Measurements from ENCODE around the gene POLR1G.
"Not testable (repeated sequence)": the region's sequence is repeated elsewhere in the genome, so short reads cannot be mapped to it uniquely, and the experiment has no call there.

POLR1G gene

GRCh38 chr19:45400192-45400591 is 6.3 kb upstream of the POLR1G start:
- no peak for DNase-seq

DNA sequence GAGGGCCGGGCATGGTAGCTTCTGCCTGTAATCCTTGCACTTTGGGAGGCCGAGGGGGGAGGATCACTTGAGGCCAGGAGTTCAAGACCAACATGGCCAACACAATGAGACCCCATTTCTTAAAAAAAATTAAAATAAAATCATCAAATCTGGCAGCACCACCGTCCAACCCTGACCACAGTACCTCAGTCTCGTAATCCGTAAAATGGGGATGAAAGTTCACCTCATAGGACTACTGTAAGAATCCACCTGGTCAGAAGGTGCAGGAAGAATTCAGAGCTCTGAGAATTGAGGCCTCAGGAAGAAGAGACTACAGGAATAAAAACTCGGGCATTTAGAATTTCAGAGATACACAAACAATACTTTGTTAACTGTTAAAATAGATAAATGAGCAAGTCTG is 4.6 kb upstream of the POLR1G start:
- no peak for DNase-seq

- no peak for DNase-seq
These were observed 4.0 kb upstream of the POLR1G start for GRCh38 chr19:45402298-45403061.

DNA sequence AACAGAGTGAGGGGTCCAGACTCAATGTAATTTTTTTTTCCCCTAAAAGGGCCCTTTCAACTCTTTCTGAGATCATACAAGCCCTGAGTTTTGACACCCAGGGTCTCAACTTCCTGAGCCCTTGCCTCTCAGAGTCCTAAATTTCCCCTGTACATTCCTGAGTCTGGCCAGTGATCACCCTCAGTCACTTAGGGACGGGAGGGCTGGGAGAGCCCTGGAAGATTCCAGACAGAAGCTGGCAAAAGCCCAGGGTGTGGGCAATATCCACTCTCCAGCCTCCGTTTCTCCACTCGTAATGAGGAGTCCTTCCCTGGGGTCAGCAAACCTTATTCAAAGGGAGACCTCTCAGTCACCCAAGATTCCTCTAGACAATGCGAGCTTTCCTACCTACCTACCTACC is 3.2 kb upstream of the POLR1G start:
- DNase-seq: no peak

- DNase-seq: no peak
These were observed 2.5 kb upstream of the POLR1G start for GRCh38 chr19:45403781-45404556.

DNA sequence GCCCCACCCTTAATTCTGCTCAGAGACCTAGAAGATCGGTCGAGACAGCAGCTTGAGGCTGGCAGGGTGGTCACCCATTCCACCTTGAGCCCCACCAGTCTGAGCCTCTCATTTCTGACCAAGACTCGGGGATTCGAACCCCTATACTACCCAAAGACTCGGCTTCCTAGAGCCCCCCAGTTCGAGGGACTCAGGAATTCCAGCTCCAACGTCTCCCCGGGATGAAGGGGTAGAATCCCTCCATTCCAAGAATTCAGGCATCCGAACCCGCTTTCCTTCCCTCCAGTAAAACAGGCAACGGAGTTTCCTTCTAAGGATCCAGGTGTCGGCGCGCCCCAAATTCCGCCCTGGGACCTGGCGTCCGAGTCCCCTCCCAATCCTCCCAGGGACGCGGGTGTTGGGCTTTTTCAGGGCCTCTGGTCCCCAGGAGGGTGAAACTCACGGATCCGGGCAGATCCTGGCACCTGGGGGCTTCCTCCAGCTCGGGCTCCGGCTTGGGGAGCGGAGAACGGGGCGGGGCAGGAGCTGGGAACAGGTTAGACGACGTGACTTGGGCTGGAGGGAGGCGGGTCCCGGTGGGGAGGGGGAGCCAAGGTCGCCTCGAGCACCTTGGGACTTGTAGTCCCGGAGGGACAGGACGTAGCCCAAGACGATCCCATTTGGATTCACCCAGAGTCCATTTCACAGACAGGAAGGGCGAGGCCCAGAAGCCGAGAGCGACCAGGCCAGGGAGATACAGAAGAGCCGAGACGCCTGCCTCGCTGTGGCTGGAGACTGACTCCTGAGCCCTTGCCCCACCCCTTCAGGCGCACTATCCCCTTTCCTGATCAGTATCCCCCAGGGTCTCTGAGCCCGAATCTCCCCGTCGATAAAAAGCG is 1.6 kb upstream of the POLR1G start, which contains the start of gene PPP1R13L:
Gene PPP1R13L (minus strand): TSS at position 513 of the 878 bp plus-strand sequence. CDS start 6,751 bp downstream, outside the sequence.
- DNase-seq: no peak

GRCh38 chr19:45405435-45406225 is 814 bp upstream of the POLR1G start:
- DNase-seq: peak; percentile 73

DNA sequence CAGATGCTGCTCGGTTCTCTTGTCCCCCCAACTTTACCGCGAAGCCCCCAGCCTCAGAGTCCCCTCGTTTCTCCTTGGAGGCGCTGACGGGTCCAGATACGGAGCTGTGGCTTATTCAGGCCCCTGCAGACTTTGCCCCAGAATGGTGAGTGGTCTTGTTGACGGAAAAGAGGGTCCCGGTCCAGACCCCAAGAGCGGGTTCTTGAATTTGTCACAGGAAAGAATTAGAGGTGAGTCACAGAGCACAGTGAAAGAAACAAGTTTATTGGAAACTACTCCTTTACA is 589 bp downstream of the POLR1G start:
- no peak for DNase-seq

GRCh38 chr19:45407585-45407984 is 1.1 kb downstream of the POLR1G start:
- DNase-seq: not testable (repeated sequence)

DNA sequence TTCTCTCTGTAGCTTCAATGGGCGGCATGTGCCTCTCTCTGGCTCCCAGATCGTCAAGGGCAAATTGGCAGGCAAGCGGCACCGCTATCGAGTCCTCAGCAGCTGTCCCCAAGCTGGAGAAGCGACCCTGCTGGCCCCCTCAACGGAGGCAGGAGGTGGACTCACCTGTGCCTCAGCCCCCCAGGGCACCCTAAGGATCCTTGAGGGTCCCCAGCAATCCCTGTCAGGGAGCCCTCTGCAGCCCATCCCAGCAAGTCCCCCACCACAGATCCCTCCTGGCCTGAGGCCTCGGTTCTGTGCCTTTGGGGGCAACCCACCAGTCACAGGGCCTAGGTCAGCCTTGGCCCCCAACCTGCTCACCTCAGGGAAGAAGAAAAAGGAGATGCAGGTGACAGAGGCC is 1.7 kb downstream of the POLR1G start:
- no peak for DNase-seq

GRCh38 chr19:45408830-45409556 is 2.5 kb downstream of the POLR1G start:
- DNase-seq: no peak

DNA sequence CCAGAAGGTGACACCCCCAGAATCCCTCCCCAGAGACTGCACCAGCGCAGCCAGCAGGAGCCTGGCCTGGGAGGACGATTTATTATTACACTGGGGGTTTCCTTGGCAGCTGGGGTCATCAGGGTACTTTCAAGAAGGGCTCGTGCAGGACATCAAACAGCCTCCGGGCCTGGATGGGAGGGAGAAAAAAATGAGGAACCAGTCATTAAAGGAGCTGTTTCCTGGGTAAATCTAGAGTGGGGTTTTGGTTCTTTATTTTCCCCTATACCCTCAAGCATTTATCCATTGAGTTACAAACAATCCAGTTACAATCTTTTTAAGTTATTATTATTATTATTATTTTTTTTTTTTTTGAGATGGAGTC is 3.1 kb downstream of the POLR1G start:
- DNase-seq: no peak

GRCh38 chr19:45410330-45410729 is 3.9 kb downstream of the POLR1G start:
- not testable (repeated sequence) for DNase-seq

- DNase-seq: no peak
These were observed 7.1 kb downstream of the POLR1G start for GRCh38 chr19:45413497-45413896.

- no peak for DNase-seq
These were observed 8.0 kb downstream of the POLR1G start for GRCh38 chr19:45414468-45414867.

GRCh38 chr19:45417151-45417550 is 10.7 kb downstream of the POLR1G start:
- no peak for DNase-seq

GRCh38 chr19:45418802-45419201 is 12.4 kb downstream of the POLR1G start:
- no peak for DNase-seq

GRCh38 chr19:45419396-45419795 is 13.0 kb downstream of the POLR1G start:
- no peak for DNase-seq

DNA sequence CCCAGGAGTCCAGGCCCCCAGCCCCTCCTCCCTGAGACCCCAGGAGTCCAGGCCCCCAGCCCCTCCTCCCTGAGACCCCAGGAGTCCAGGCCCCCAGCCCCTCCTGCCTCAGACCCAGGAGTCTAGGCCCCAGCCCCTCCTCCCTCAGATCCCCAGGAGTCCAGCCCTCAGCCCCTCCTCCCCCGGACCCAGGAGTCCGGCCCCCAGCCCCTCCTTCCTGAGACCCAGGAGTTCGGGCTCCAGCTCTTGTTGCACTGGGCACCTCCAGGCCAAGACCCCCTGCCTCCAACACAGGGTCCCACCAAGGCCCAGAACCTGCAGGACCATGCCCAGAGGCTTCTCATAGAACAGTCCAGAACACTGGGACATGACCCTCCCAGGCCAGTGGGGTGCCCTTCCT is 13.5 kb downstream of the POLR1G start:
- DNase-seq: no peak

DNA sequence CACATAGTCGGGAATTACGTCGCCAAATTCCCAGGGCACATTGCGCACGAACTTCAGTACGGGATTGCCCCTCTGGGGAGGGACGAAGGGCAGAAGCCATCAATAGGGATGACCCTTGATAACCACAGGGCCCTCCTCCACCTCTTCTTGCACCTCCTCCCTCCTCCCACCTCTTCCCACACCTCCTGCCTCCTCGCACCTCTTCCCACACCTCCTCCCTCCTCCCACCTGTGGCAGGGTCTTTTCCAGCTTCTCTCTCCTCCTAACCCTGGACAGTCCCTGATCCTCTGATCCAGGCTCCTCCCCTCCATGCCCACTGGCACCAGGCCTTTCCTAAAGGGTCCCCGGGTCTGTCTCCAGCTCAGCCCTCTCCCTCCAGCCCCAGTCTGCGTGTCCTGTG is 13.9 kb downstream of the POLR1G start:
- no peak for DNase-seq

GRCh38 chr19:45420871-45421270 is 14.4 kb downstream of the POLR1G start:
- no peak for DNase-seq

GRCh38 chr19:45421947-45422498 is 15.6 kb downstream of the POLR1G start:
- no peak for DNase-seq

Measured in NCI-H1092 (cell line).